IPS-15b (cell line): Measurements from ENCODE around the gene ZNRF1.
"Not testable (repeated sequence)": the region's sequence is repeated elsewhere in the genome, so short reads cannot be mapped to it uniquely, and the experiment has no call there.

ENCODE experiments used
- H3K27me3 ChIP-seq: one replicate; pipeline ENCODE4 v1.6.1; 2013; ENCODE audit warnings: low read length; ENCODE audit not compliant: control insufficient read depth, insufficient read depth
- H3K36me3 ChIP-seq: one replicate; pipeline ENCODE4 v1.6.1; 2013; ENCODE audit warnings: low read length; ENCODE audit not compliant: control insufficient read depth, insufficient read depth
- H3K4me1 ChIP-seq: one replicate; pipeline ENCODE4 v1.6.1; 2013; ENCODE audit warnings: mild to moderate bottlenecking, low read length; ENCODE audit not compliant: control insufficient read depth, insufficient read depth
- H3K4me3 ChIP-seq: one replicate; pipeline ENCODE4 v1.5.1; 2013; ENCODE audit warnings: low read depth, low read length
- H3K9ac ChIP-seq: one replicate; pipeline ENCODE4 v1.6.1; 2013; ENCODE audit warnings: low read depth, mild to moderate bottlenecking, low read length
- H3K9me3 ChIP-seq: one replicate; pipeline ENCODE4 v1.6.1; 2013; ENCODE audit warnings: mild to moderate bottlenecking, low read length; ENCODE audit not compliant: control insufficient read depth, insufficient read depth

Gene ZNRF1

GRCh38 chr16:74987027-74987681 is 11.7 kb upstream of the ZNRF1 start:
- Histone ChIP-seq H3K36me3 (peaks cover 4% of the 10 kb centered on the region), H3K4me3 (no peak overlapping the region), H3K27me3 (no peaks in the 10 kb centered on the region), H3K9ac (no peak overlapping the region), H3K4me1 (no peaks in the 10 kb centered on the region), H3K9me3 (no peaks in the 10 kb centered on the region)

- H3K4me1 ChIP-seq, H3K27me3 ChIP-seq, H3K9me3 ChIP-seq, H3K4me3 ChIP-seq, H3K9ac ChIP-seq, H3K36me3 ChIP-seq: not testable (repeated sequence)
Observed at GRCh38 chr16:74989864-74990263, 9.0 kb upstream of the ZNRF1 start.

- Histone ChIP-seq H3K4me3 (no peak overlapping the region), H3K4me1 (no peaks in the 10 kb centered on the region), H3K9ac (no peak overlapping the region)
Observed at GRCh38 chr16:74990832-74991231, 8.0 kb upstream of the ZNRF1 start.

GRCh38 chr16:74991268-74991592 is 7.6 kb upstream of the ZNRF1 start:
- H3K9ac ChIP-seq, result no peak overlapping the region
- H3K36me3 ChIP-seq, result no peaks in the 10 kb centered on the region
- no peaks in the 10 kb centered on the region for H3K4me1 ChIP-seq
- no peaks in the 10 kb centered on the region for H3K27me3 ChIP-seq
- no peak overlapping the region for H3K4me3 ChIP-seq
- no peaks in the 10 kb centered on the region for H3K9me3 ChIP-seq

More at GRCh38 chr16:74990832-74991231, 8.0 kb upstream of the ZNRF1 start:
- Histone ChIP-seq H3K36me3 (no peaks in the 10 kb centered on the region), H3K27me3 (no peaks in the 10 kb centered on the region), H3K9me3 (no peaks in the 10 kb centered on the region)

GRCh38 chr16:74991593-74992403 is 7.0 kb upstream of the ZNRF1 start:
- H3K36me3 ChIP-seq, result no peaks in the 10 kb centered on the region
- no peaks in the 10 kb centered on the region for H3K4me1 ChIP-seq
- H3K27me3 ChIP-seq, result no peaks in the 10 kb centered on the region
- no peak overlapping the region for H3K4me3 ChIP-seq
- no peaks in the 10 kb centered on the region for H3K9me3 ChIP-seq
- H3K9ac ChIP-seq, result no peak overlapping the region

GRCh38 chr16:74995986-74996385 is 2.8 kb upstream of the ZNRF1 start:
- no peak overlapping the region for H3K4me3 ChIP-seq
- no peaks in the 10 kb centered on the region for H3K9me3 ChIP-seq

GRCh38 chr16:74997042-74997491 is 1.8 kb upstream of the ZNRF1 start:
- Histone ChIP-seq H3K9me3 (no peaks in the 10 kb centered on the region), H3K36me3 (no peaks in the 10 kb centered on the region), H3K4me1 (peaks cover 12% of the 10 kb centered on the region), H3K9ac (no peak overlapping the region), H3K27me3 (peaks cover 4% of the 10 kb centered on the region), H3K4me3 (no peak overlapping the region)

More at GRCh38 chr16:74995986-74996385, 2.8 kb upstream of the ZNRF1 start:
- no peak overlapping the region for H3K9ac ChIP-seq
- peaks cover 4% of the 10 kb centered on the region for H3K27me3 ChIP-seq
- H3K4me1 ChIP-seq, result peaks cover 8% of the 10 kb centered on the region
- no peaks in the 10 kb centered on the region for H3K36me3 ChIP-seq

- Histone ChIP-seq H3K36me3 (no peaks in the 10 kb centered on the region), H3K4me3 (peak overlapping the region; percentile 82), H3K9me3 (no peaks in the 10 kb centered on the region), H3K4me1 (peaks cover 16% of the 10 kb centered on the region), H3K9ac (no peak overlapping the region), H3K27me3 (peaks cover 4% of the 10 kb centered on the region)
Observed at GRCh38 chr16:74999219-74999608, 390 bp downstream of the ZNRF1 start.

- peak overlapping the region; percentile 82 for H3K4me3 ChIP-seq
Observed at GRCh38 chr16:74999609-75000480, 1.0 kb downstream of the ZNRF1 start.

GRCh38 chr16:75000481-75001081 is 1.8 kb downstream of the ZNRF1 start:
- H3K9me3 ChIP-seq, result no peaks in the 10 kb centered on the region
- no peak overlapping the region for H3K9ac ChIP-seq
- H3K27me3 ChIP-seq, result peaks cover 4% of the 10 kb centered on the region
- peaks cover 16% of the 10 kb centered on the region for H3K4me1 ChIP-seq
- peak overlapping the region; percentile 82 for H3K4me3 ChIP-seq
- no peaks in the 10 kb centered on the region for H3K36me3 ChIP-seq

More at GRCh38 chr16:74999609-75000480, 1.0 kb downstream of the ZNRF1 start:
- Histone ChIP-seq H3K27me3 (peaks cover 4% of the 10 kb centered on the region), H3K4me1 (peaks cover 16% of the 10 kb centered on the region), H3K36me3 (no peaks in the 10 kb centered on the region), H3K9me3 (no peaks in the 10 kb centered on the region), H3K9ac (no peak overlapping the region)

GRCh38 chr16:75002474-75002873 is 3.6 kb downstream of the ZNRF1 start:
- Histone ChIP-seq H3K36me3 (no peaks in the 10 kb centered on the region), H3K27me3 (peaks cover 4% of the 10 kb centered on the region), H3K9me3 (no peaks in the 10 kb centered on the region), H3K4me3 (no peak overlapping the region), H3K9ac (no peak overlapping the region), H3K4me1 (peaks cover 12% of the 10 kb centered on the region)
